ENCODE results near the gene THUMPD3. TPM values are rescaled to one million over a fixed set of nuclear protein-coding genes. Genes with fewer than 3 reads are reported as not detected.

The THUMPD3 gene
- total RNA-seq, 1 experiment from 2014 or later, result 58.4 TPM

GRCh38 chr3:9340472-9340902, 22.4 kb upstream of the THUMPD3 start:
- no CpG with 5 or more reads among the region's 3 CpGs for WGBS (ENCODE audit: extremely low coverage, insufficient read length, low lambda C conversion rate)
- H3T11ph ChIP-seq (ENCODE audit: low read length), result no peak overlapping the region
- Mint-ChIP-seq H3K27me3 (ENCODE audit: low read depth) (no peaks in the 10 kb centered on the region; the same call in 1 of the 2 replicates), H3K4me3 (no peak overlapping the region), H3K27ac (no peak overlapping the region), H3K9me3 (0 out of 5 replicates have a peak, but pooled peaks cover 0 to 2% of the 10 kb centered on the region in 2 experiments), H3K4me1 (peaks cover 3 to 6% of the 10 kb centered on the region in 2 experiments; a peak in 2 of 4 replicates), H3K36me3 (ENCODE audit: insufficient read depth in 1 of 3, low read depth in 3 of 3) (no peaks in the 10 kb centered on the region)
- H3K27ac ChIP-seq (ENCODE audit: insufficient read length, low read depth, low read length), result no peak overlapping the region
- no peak overlapping the region for H3K4ac ChIP-seq (ENCODE audit: low read depth, low read length)
- H3K56ac ChIP-seq (ENCODE audit: insufficient read length, low read depth, low read length), result no peak overlapping the region
- H4K20me1 ChIP-seq (ENCODE audit: control insufficient read depth, insufficient read depth, insufficient read length), result no peaks in the 10 kb centered on the region
- no peaks in the 10 kb centered on the region for H3K4me1 ChIP-seq (ENCODE audit: insufficient read depth, low read length)
- DNase-seq, result no peak
- no peak overlapping the region for H4K5ac ChIP-seq (ENCODE audit: insufficient read length, low read depth, low read length)
- H2BK15ac ChIP-seq (ENCODE audit: low read depth, low read length), result no peak overlapping the region
- no peaks in the 10 kb centered on the region for H3K79me2 ChIP-seq (ENCODE audit: insufficient read depth, low read length)
- no peak overlapping the region for H3K9ac ChIP-seq (ENCODE audit: extremely low read depth, insufficient read length, low read length)
- no peak overlapping the region for H2AFZ ChIP-seq (ENCODE audit: low read length)
- no peak overlapping the region for H2BK20ac ChIP-seq (ENCODE audit: low read depth, low read length, poor library complexity, severe bottlenecking)
- no peak overlapping the region for H4K8ac ChIP-seq (replicated peaks; ENCODE audit: insufficient read length, low read depth, low read length)
- H2BK5ac ChIP-seq (ENCODE audit: insufficient read length, low read length), result no peak overlapping the region
- H3K79me1 ChIP-seq (ENCODE audit: insufficient read depth, low read depth, low read length, poor library complexity, severe bottlenecking), result no peaks in the 10 kb centered on the region
- no peak overlapping the region for H4K91ac ChIP-seq (ENCODE audit: insufficient read length, low read depth, low read length)
- H3K18ac ChIP-seq (ENCODE audit: insufficient read length, low read depth, low read length), result no peak overlapping the region
- H2AK5ac ChIP-seq (ENCODE audit: insufficient read length, low read length), result no peak overlapping the region
- no peak overlapping the region for H3K23ac ChIP-seq (ENCODE audit: insufficient read length, low read depth, low read length)
- H3K9me3 ChIP-seq (ENCODE audit: control insufficient read depth, low read depth, low read length), result no peaks in the 10 kb centered on the region
- H3K23me2 ChIP-seq (ENCODE audit: insufficient read length, low read depth, low read length, poor library complexity, severe bottlenecking), result no peaks in the 10 kb centered on the region
- no peak overlapping the region for H3K14ac ChIP-seq (ENCODE audit: insufficient read depth, low read length)
- no peak for TF ChIP-seq CTCF (conservative IDR thresholded peaks at IDR 0.05)
- no peaks in the 10 kb centered on the region for H3K27me3 ChIP-seq (ENCODE audit: insufficient read depth, low read length)
- H2BK12ac ChIP-seq (ENCODE audit: insufficient read length, low read depth, low read length), result no peak overlapping the region
- H2BK120ac ChIP-seq (ENCODE audit: low read depth, low read length, poor library complexity, severe bottlenecking), result no peak overlapping the region
- H3K4me2 ChIP-seq (ENCODE audit: insufficient read depth, insufficient read length, low read length), result no peak overlapping the region
